Measurements from ENCODE around the gene COA1.

- no peak for TF ChIP-seq CREB1 (IDR thresholded peaks at IDR 0.05)
- TF ChIP-seq CREB1 (CRISPR knock-in tag; IDR thresholded peaks at IDR 0.05): no peak
- TF ChIP-seq ARID3B (CRISPR knock-in tag; IDR thresholded peaks at IDR 0.05; ENCODE audit: borderline replicate concordance): no peak
- TF ChIP-seq GABPA (tag; conservative IDR thresholded peaks at IDR 0.05; ENCODE audit: low read depth): no peak
- no peak for TF ChIP-seq CTCF (IDR thresholded peaks at IDR 0.05 in 2 of 3, conservative IDR thresholded peaks at IDR 0.05 in 1 of 3; ENCODE audit: insufficient read depth in 2 of 3, low read depth in 1 of 3, low read length in 3 of 3)
- no peak for TF ChIP-seq POLR2AphosphoS5 (IDR thresholded peaks at IDR 0.05; ENCODE audit: control insufficient read depth, insufficient read depth, low read depth, low read length)
- no peak for TF ChIP-seq ZBED1 (IDR thresholded peaks at IDR 0.05)
- TF ChIP-seq POLR2A (conservative IDR thresholded peaks at IDR 0.05): no peak
- TF ChIP-seq SP1 (CRISPR knock-in tag; IDR thresholded peaks at IDR 0.05): no peak
- TF ChIP-seq BHLHE40 (IDR thresholded peaks at IDR 0.05; ENCODE audit: low read length): no peak
- TF ChIP-seq GABPB1 (CRISPR knock-in tag; IDR thresholded peaks at IDR 0.05): no peak
- no peak for TF ChIP-seq CEBPB (tag; IDR thresholded peaks at IDR 0.05)
- TF ChIP-seq ZNF551 (CRISPR knock-in tag; IDR thresholded peaks at IDR 0.05): no peak
- no peak for TF ChIP-seq USF1 (CRISPR knock-in tag; IDR thresholded peaks at IDR 0.05)
- TF ChIP-seq RBM22 (IDR thresholded peaks at IDR 0.05; ENCODE audit: low read depth, low read length, poor library complexity, severe bottlenecking): no peak
Observed at GRCh38 chr7:43771128-43771527, 41.8 kb upstream of the COA1 start.
